GM15510 (cell line): ENCODE measurements around the gene FRY.

ENCODE experiments used
- POLR2A ChIP-seq: IDR thresholded peaks from 3 replicates; pipeline ENCODE4 v1.6.1; 2011; ENCODE audit warnings: borderline replicate concordance; ENCODE audit not compliant: insufficient read length; ENCODE audit errors: extremely low read depth

FRY gene

GRCh38 chr13:32216281-32216680 is 184.7 kb downstream of the FRY start:
- TF ChIP-seq POLR2A = no peak

DNA sequence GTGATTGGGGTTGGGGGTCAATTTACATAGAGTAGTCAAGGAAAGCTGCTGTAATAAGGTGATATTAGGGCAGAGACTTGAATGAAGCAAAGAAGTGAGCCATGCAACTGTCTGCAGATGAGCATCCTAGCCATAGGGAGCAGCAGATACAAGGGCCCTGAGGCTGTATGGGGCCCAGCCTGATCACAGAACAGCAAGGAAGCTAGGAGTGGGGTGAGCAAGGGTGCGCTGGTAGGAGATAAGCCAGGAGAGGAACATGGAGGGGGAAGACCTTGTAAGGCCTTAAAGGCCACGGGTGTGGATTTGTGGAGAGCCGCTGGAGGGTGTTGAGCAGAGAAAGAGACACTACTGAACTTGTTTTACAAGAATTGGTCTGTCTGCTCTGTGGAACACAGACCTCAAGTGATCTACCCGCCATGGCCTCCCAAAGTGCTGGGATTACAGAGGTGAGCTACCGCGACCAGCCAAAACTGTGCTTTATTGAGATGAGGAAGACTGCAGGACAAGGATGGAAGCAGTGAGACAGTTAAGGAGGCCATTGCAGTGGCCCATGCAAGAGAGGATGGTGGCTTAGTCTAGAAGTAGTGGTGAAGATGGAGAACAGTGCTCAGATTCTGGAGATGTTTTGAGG is 190.6 kb downstream of the FRY start:
- TF ChIP-seq POLR2A = no peak

- TF ChIP-seq POLR2A = no peak
Observed at GRCh38 chr13:32224916-32225315, 193.3 kb downstream of the FRY start.

- no peak for TF ChIP-seq POLR2A
Observed at GRCh38 chr13:32225481-32225931, 193.9 kb downstream of the FRY start.

DNA sequence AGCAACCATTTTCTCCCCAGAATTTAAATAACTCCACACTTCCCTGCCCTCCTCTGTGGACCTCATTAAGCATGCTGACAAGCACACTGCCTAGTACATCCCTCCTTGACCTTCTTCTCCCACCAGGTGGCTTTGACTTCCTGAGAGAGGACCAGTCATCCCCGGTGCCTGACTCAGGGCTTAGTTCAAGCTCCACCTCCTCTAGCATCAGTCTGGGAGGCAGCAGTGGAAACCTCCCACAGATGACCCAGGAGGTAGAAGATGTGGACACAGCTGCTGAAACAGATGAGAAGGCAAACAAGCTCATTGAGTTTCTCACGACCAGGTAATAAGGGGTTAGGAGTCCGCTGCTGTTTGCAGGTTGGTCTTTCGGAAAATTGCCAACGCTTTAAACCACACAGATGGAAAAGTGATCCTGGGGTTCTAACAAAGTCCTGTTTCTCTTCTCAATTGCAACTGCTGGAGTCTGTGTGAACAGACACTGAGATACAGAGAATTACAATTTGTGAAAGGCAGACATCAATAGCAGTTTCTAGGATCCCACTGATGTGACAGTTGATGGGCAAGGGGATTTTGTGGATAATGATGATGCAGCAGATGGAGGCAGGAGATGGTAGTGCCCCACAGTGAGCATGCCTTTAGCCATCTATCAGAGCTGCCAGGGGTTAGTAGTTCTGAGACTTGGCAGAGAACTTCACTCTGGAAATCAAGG is 196.9 kb downstream of the FRY start:
- no peak for TF ChIP-seq POLR2A

DNA sequence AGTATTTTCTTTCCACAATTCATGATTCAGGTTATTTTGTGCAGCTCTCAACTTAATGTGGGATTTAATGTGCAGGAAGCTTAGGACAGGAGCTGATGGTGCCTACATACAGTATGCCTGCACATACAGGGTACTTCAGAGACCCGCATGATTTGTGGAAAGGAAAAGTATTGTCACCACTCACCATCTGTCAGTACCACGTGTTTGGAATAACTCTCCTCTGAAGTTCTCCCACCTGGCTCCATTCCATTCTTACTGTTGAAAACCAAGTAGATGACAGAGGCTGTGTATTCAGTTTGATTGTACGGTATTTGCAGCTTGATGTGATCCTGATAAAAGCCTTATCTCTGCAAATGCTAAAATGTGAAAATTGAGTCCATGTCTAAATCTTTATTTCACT is 197.9 kb downstream of the FRY start:
- TF ChIP-seq POLR2A = no peak

DNA sequence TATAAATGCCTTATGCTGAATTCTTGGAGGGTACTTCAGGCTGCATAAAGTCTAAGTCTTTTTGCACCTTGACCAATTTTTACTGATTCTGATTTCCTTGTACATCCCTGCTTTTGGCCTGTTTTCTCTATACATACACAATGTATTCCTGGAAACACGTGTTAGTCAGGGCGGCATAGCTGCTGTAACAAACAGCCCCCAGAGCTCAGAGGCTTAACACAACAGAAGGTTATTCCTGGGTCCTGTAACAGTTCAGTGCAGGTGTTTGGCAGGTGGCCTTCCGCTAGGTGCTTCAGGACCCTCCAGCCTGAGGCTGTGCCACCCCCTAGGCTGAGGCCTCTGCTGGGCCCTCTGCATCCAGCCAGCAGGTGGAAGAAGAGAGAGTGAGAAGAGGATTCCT is 200.7 kb downstream of the FRY start:
- TF ChIP-seq POLR2A = no peak

- no peak for TF ChIP-seq POLR2A
Observed at GRCh38 chr13:32233062-32233461, 201.5 kb downstream of the FRY start.

GRCh38 chr13:32234914-32235313 is 203.3 kb downstream of the FRY start:
- TF ChIP-seq POLR2A = no peak

- TF ChIP-seq POLR2A = no peak
Observed at GRCh38 chr13:32237681-32238080, 206.1 kb downstream of the FRY start.

DNA sequence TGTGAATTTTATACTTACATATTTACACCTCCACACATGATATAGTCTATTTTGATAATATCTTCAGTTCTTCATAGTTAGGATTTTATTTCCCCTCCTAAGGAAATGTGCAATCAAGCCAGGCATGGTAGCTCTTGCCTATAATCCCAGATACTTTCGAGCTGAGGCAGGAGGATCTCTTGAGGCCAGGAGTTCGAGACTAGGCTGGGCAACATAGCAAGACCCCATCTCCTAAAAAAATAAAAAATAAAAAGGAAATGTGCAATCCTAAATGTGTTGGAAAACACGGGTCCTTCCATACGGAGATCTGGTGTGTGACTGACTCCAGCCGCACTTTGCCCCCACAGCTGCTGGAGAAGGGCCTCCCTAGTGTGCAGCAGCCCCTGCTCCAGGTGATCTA is 212.1 kb downstream of the FRY start:
- no peak for TF ChIP-seq POLR2A

DNA sequence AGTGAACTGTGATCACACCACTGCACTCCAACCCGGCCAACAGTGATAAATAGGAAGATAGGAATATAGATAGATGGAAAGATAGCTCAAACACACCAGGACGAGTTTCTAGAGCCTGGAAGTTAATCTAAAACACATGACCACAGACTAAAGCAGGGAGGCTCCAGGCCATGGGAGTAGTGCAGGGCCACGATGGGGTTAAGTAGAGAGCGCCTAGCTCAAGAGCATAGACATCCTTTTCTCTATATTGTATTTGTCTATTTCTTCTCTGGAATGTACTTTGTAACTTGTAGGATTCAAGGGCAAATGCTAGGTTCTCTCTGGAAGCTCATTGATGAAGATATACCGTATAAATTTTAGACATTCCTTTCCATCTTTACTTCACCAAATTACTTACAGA is 214.0 kb downstream of the FRY start:
- no peak for TF ChIP-seq POLR2A

DNA sequence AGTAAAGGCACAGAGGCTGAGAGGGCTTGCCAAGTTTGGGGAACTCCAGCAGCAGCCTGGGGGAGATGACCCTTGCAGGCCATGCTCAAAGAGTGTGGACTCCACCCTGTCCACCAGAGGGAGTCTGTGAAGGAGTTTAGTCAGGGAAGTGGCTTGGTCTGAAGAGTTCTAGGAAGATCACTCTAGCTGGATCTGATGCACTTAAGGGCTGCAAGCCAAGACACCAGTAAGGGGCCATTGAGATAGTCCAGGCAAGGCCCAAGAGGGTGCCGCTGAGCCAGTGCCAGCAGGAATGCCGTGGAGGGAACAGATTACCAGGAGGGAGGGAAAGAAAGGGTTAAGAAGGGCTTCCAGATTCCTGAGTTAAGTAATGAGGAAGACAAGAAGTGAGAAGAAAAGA is 214.9 kb downstream of the FRY start:
- no peak for TF ChIP-seq POLR2A

- no peak for TF ChIP-seq POLR2A
Observed at GRCh38 chr13:32247887-32248286, 216.3 kb downstream of the FRY start.

DNA sequence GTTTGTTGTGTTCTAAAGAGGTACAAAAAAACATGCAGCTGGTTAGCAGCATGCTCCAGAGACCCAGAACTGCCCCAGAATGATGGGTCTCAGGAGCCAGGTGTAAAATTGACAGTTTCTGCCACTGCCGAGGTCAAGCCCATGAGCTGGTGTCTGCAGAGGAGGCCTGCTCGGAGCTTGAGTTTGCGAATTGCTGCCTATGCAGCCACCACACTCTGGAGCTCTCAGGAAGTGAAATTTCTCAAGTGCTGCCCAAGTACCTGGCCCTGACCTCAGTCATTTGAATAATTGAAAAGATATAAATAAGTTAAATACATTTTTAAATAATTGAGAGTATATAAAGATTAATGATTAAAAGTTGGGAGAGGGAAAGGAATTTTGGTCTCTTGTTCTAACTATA is 217.2 kb downstream of the FRY start:
- no peak for TF ChIP-seq POLR2A

DNA sequence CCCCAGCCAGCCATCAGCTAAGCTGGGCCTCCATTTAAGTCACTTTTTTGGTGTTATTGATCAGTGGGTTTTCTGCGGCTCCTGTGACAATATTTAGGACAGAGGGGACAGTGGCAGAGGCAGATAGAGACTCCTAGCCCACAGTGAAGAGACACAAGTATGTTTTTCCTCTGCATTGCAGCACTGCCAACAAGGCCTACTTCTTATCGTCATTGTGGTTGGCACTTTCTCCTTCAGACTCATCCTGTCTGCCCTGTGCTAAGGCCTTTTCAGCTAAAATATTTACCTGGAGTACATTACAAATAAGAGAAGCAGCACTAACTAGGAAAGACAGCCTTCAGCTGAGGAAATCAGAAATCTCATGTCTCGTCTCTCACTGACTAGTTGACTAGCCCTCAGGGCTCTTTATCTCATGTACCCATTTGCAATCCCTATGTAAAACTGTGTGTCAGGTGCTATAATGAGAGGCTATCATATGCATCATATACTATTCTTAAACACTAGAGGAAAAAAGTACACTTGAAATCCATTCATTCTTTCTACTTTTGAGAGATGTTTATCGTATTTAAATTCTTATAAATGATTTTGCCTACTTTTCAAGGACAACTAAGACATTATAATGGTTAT is 221.4 kb downstream of the FRY start:
- no peak for TF ChIP-seq POLR2A
